AG10803 (cell line): ENCODE data around the gene RIMBP2.

Source experiments
- DNase-seq: peaks from one replicate; pipeline ENCODE4 v3.0.0; 2010; ENCODE audit warnings: low read depth
- H3K4me3 ChIP-seq: 2 replicates; pipeline ENCODE4 v1.5.1; 2011; ENCODE audit warnings: mild to moderate bottlenecking, low read length, control low read depth
- TF ChIP-seq, protein P1 (sequence below): conservative IDR thresholded peaks from 2 replicates; pipeline ENCODE4 v1.5.1; 2011; ENCODE audit warnings: mild to moderate bottlenecking, low read length, control low read depth, inconsistent platforms

Gene RIMBP2

DNA sequence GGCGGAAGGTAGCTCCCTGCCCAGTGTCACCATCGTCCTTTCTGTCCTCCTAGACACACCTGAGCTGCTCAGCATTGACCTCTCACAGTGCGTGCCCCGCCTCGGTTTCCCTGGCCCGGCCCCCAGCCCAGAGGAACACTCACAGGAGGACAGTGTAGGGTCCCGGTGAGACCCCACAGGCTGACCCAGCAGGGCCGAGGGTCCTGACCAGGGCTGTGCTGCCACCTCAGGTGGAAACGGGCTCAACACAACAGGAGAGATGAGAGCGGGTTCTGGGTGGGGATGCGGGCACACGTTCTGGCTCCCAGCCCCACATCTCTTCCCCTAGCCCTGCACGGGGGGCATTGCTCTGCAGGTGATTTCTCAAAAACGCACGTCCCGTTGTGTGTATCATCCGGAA is 280.3 kb downstream of the RIMBP2 start:
- DNase-seq = no peak
- H3K4me3 ChIP-seq = no peak overlapping the region
- TF ChIP-seq, protein P1, sequence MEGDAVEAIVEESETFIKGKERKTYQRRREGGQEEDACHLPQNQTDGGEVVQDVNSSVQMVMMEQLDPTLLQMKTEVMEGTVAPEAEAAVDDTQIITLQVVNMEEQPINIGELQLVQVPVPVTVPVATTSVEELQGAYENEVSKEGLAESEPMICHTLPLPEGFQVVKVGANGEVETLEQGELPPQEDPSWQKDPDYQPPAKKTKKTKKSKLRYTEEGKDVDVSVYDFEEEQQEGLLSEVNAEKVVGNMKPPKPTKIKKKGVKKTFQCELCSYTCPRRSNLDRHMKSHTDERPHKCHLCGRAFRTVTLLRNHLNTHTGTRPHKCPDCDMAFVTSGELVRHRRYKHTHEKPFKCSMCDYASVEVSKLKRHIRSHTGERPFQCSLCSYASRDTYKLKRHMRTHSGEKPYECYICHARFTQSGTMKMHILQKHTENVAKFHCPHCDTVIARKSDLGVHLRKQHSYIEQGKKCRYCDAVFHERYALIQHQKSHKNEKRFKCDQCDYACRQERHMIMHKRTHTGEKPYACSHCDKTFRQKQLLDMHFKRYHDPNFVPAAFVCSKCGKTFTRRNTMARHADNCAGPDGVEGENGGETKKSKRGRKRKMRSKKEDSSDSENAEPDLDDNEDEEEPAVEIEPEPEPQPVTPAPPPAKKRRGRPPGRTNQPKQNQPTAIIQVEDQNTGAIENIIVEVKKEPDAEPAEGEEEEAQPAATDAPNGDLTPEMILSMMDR = no peak

DNA sequence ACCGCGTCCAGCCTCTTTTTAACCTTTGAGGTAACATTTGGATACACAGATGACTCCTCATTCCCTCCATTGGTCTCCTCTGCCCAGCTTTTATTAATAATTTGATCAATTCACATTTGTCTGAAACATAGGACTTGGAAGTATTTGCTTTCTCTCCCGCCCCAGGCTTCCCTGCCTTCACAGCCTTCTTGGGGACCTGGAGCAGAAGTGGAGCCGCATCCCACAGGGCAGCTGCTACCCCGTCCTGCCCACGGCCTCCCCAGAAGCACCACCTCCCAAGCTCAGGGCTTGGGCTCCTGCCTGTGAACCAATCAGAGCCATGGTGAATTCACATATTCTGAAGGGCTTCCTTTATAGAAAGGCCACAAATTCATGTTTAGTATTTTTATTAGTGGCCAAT is 280.8 kb downstream of the RIMBP2 start:
- TF ChIP-seq, protein P1 = no peak
- H3K4me3 ChIP-seq = no peak overlapping the region
- no peak for DNase-seq

DNA sequence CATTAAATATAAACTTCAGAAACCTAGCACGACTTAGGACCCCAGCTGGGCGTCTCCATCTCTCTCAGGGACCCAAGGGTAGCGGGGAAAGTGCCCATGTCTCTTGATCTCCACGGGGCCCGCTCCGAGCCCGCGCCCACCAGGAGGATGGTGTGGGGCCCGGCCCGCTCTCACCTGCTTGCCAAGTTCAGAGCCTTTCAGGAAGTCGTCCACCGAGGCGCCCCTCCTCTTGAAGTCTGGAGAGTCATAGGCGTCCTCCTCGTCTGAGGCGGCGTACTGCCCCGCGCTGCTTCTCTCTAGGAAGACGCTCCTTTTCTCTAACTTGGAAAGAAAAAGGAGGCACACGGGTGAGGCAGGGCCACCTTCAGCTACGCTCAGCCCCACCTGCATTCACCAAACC is 281.5 kb downstream of the RIMBP2 start:
- no peak overlapping the region for H3K4me3 ChIP-seq
- TF ChIP-seq, protein P1 = no peak
- no peak for DNase-seq

DNA sequence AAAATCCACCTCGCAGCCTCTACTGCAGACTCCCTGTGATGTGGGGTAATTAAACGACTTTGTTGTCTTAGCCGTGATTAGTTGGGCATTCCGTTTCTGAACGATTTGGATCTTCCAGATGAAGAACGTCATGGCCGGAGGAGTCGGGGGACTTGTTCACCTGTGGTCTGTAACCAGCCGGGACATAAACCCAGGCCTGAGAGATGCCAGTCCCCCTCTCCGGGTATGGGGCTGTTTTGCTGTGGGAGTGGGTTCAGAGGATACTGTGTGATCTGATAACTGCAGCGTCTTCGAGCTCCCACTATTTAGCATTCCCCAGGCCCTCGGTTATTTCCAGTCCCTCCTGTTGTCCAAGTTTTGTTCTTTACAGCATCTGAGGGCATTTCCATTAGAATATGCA is 282.3 kb downstream of the RIMBP2 start:
- no peak for DNase-seq
- TF ChIP-seq, protein P1 = no peak
- H3K4me3 ChIP-seq = no peak overlapping the region

DNA sequence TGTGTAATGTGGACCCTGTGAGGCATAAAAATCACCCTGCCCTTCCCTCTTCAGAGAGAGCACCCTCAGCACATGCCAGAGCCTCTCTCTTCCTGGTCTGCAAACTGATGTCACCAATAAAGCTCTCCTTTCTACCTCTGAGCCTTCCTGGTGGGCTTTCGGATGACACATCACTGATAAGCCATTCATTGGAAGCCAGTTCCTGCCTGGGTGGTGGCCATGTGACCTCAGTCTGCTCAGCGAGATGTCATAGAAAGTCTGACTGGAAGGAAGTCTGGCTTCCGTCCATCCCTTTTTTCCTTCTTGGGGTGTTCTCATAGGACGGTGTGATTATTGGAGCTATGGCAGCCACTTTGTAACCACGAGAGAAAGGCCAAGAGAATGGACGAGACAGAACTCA is 282.7 kb downstream of the RIMBP2 start:
- TF ChIP-seq, protein P1 = no peak
- no peak for DNase-seq

DNA sequence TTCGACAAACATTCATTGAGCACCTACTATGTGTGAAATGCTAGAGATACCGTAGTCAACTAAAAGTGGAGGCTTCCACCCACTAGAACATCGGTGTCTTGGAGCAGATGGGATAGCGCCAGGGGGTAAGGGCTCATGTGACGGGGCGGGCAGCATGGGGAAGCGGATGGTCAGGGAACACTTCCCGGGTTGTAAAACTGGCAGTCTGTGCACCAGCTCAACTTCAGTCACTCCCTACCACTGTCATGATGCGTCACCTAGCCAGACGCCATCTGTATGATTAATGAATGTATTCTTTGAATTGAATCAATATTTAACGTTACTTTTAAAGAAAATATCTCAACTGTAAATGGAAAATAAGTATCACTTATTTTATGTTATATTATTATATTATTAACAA is 284.9 kb downstream of the RIMBP2 start:
- H3K4me3 ChIP-seq = no peak overlapping the region
- TF ChIP-seq, protein P1 = no peak

More for the DNA sequence above, 282.7 kb downstream of the RIMBP2 start:
- H3K4me3 ChIP-seq = no peak overlapping the region

DNA sequence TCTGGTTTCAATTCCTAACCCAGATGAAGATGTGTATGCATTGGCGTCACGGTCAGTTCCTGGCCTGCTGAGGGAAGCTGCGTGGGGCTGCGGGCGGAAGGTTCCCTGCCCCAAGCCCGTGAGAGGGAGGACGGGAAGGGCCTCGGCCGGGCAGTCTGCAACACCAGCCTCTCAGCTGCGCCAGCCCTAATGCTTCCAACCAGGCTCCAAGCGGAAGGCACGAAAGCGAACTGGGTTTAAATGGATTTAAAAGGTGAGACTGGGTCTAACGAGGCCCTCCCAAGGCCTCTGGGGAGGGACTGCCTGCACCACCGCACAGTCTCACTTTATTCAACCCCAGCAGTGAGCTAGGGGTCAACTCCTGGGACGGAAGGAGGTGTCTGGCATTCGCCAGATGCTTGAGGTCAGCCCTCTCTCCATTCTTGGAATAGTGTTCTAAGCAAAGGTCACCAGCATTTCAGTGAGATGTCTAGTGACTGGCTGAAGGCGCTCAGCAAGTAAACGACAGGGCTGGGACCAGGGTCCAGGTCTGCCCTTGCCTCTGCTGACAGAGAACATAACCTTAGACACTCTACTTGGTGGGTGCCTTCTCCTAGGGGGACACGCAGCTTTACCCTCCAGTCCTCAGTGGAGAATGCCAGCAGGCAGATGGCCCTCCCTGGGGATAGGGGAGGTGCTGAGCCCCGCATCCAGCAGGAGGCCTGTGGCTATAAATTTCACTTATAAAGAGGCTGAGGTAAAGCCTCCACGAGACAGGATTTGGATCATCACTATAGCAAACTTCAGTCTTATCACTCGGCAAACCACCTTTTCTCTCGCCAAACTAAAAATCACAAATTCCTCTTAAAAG is 286.2 kb downstream of the RIMBP2 start:
- TF ChIP-seq, protein P1 = no peak
- DNase-seq = no peak
- H3K4me3 ChIP-seq = no peak overlapping the region

More for the DNA sequence above, 284.9 kb downstream of the RIMBP2 start:
- DNase-seq = no peak
